HG02970 (cell line): Measurements from ENCODE around the gene GRK2.
"Not testable (repeated sequence)": the region's sequence is repeated elsewhere in the genome, so short reads cannot be mapped to it uniquely, and the experiment has no call there.

Source experiments
- ATAC-seq: cut with Tn5 transposase; IDR thresholded peaks from one replicate; pipeline ENCODE4 v1.9.1; 2021; ENCODE audit warnings: mild to moderate bottlenecking, moderate library complexity, moderate number of reproducible peaks; ENCODE audit not compliant: unreplicated experiment, low FRiP score

The GRK2 gene

GRCh38 chr11:67310246-67311050 is 44.2 kb downstream of the GRK2 start:
- ATAC-seq: no peak

- no peak for ATAC-seq
Measured at GRCh38 chr11:67311051-67311555, 44.8 kb downstream of the GRK2 start.

GRCh38 chr11:67311556-67312082 is 45.3 kb downstream of the GRK2 start:
- ATAC-seq: no peak

- ATAC-seq: no peak
Measured at GRCh38 chr11:67312187-67313021, 46.1 kb downstream of the GRK2 start.

- ATAC-seq: no peak
Measured at GRCh38 chr11:67313125-67313890, 47.0 kb downstream of the GRK2 start.

GRCh38 chr11:67314218-67314617 is 47.9 kb downstream of the GRK2 start:
- ATAC-seq: no peak

GRCh38 chr11:67315325-67315909 is 49.1 kb downstream of the GRK2 start:
- no peak for ATAC-seq

GRCh38 chr11:67316882-67317204 is 50.6 kb downstream of the GRK2 start:
- no peak for ATAC-seq

- peak; percentile 81 for ATAC-seq
Measured at GRCh38 chr11:67317205-67317887, 51.1 kb downstream of the GRK2 start.

- peak; percentile 22 for ATAC-seq
Measured at GRCh38 chr11:67317888-67318555, 51.7 kb downstream of the GRK2 start.

- ATAC-seq: not testable (repeated sequence)
Measured at GRCh38 chr11:67318876-67319275, 52.6 kb downstream of the GRK2 start.

GRCh38 chr11:67320011-67320410 is 53.7 kb downstream of the GRK2 start:
- no peak for ATAC-seq

GRCh38 chr11:67320691-67321090 is 54.4 kb downstream of the GRK2 start:
- ATAC-seq: no peak

- no peak for ATAC-seq
Measured at GRCh38 chr11:67321313-67321871, 55.1 kb downstream of the GRK2 start.

- ATAC-seq: no peak
Measured at GRCh38 chr11:67322049-67322448, 55.8 kb downstream of the GRK2 start.

GRCh38 chr11:67323526-67323925 is 57.3 kb downstream of the GRK2 start:
- ATAC-seq: no peak

- no peak for ATAC-seq
Measured at GRCh38 chr11:67332081-67332691, 65.9 kb downstream of the GRK2 start.
